HG02763 (cell line): ENCODE measurements around the gene ABCC5.
"Not testable (repeated sequence)": the region's sequence is repeated elsewhere in the genome, so short reads cannot be mapped to it uniquely, and the experiment has no call there.

Source experiments
- ATAC-seq: cut with Tn5 transposase; IDR thresholded peaks from one replicate; pipeline ENCODE4 v1.9.1; 2021; ENCODE audit warnings: mild to moderate bottlenecking, moderate library complexity; ENCODE audit not compliant: unreplicated experiment

ABCC5 gene

DNA sequence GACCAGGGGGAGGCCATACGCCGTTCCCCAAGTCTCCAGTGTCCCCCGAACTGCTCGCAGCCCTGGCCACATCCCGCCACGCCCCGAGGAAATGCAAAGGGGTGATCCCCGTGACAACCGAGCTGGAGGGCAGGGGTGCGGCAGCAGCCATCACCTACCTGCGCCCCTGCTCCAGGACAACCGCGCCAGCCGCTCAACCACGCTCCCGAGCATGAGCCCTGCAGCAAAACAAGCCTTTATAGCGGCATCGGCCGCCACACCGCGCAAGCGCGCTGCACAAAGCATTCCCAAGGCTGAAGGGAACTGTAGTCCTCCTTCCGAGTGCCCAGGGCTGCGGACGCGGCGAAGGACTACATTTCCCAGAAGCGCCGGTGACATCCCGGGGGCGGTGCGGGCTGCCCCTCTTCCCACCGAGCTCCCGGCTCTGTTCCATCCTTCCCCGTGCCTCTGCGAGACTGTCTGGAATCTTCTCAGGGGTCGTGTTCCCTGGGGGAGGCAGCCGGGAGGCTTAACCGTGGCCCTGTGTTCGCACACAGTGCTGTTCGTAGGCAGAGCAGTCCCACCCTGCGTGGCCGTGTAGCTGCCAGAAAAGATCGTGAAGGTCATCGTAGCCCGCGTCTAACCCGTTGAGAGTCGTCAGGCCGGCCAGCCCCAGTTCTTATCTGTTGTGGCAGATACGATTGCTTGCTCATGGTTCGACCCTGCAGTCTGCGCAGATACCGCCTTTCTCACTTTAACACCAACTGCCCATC is at the start of gene ABCC5:
Gene ABCC5 (minus strand): TSS at position 213 of the 752 bp plus-strand sequence. CDS start 3,492 bp downstream, outside the sequence.
- ATAC-seq: peak; percentile 98

- ATAC-seq: no peak
These were observed 48.5 kb upstream of the ABCC5 start for GRCh38 chr3:184066211-184066610.

- ATAC-seq: no peak
These were observed 45.0 kb upstream of the ABCC5 start for GRCh38 chr3:184062637-184063036.

DNA sequence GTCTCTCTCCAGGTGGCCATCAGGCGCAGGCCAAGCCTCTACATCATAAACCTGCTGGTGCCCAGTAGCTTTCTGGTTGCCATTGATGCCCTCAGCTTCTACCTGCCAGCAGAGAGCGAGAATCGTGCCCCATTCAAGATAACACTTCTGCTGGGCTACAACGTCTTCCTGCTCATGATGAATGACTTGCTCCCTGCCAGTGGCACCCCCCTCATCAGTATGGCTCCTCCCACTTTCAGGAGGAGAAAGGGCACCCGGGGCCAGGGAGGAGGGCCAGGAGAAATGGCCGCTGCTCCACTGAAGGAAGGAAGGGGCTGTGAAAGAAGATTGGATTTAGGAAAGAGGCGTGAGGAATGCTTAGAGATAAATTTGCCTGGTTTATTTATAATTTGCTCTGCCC is 41.7 kb upstream of the ABCC5 start:
- ATAC-seq: no peak

DNA sequence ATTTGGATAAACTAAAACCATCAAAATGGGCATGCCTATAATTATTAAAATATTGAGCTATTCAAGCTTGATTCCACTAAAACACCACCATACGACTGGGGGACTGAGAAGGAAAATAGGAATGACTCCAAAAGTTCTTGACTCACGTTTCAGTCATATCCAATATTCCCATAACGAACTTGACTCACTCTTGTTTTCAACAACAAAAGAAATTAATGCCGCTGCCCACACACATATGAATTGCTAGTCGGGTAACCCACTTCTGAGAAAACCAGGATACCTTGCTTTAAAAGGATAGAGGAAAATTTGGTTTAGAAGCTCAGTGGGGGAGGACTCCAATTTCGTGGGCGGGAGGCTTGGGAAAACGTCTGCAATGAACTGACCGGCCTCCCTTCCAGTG is 40.3 kb upstream of the ABCC5 start:
- no peak for ATAC-seq

GRCh38 chr3:184052767-184053166 is 35.1 kb upstream of the ABCC5 start, which contains the start of gene HTR3C:
Gene HTR3C, plus strand, starts transcription at chr3:184053047. Its CDS starts 34 bp downstream, at chr3:184053081.
- no peak for ATAC-seq

DNA sequence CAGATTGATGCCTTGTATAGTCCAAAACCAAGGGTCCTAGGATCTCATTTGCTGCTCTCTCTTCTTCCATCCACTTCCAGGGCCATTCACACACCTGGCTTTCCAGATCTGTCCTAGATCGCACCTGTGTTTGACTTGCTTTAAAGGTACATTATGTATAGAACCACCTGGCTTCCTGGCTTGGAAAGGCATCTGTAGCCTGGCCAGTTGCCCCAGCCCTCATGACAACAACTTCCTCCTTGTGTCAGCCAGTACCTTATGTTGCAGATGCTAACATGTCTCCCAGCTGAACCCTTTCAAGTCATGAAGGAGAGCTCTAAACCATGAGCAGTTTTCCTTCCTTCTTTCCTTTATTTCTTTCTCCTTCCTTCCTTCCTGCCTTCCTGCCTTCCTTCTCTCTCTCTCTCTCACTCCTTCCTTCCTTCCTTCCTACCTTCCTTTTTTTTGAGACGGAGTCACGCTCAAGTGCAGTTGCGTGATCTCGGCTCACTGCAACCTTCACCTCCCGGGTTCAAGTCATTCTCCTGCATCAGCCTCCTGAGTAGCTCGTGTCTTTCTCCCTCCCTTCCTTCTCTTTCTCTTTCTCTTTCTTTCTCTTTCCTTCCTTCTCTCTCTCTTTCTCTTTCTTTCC is 32.6 kb upstream of the ABCC5 start:
- ATAC-seq: no peak

GRCh38 chr3:184045995-184046394 is 28.3 kb upstream of the ABCC5 start:
- ATAC-seq: no peak

DNA sequence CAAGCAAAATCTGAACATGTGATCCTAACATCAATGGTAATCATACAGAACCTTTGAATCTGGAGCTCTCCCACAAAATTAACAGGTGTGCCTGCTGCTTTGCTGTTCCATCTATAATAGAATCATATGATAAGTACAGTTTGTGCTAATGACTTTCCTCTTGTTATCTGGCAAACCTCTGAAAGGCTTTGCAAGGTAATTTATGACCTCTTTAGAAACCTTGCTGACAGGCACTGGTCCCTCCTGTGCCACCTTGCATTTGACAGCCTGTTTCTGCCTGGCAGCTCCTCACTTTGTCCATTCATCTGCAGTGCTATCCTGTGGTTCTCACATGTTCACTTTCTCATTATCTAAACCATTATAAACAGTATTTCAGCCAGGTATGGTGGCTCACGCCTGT is 24.9 kb upstream of the ABCC5 start:
- no peak for ATAC-seq

DNA sequence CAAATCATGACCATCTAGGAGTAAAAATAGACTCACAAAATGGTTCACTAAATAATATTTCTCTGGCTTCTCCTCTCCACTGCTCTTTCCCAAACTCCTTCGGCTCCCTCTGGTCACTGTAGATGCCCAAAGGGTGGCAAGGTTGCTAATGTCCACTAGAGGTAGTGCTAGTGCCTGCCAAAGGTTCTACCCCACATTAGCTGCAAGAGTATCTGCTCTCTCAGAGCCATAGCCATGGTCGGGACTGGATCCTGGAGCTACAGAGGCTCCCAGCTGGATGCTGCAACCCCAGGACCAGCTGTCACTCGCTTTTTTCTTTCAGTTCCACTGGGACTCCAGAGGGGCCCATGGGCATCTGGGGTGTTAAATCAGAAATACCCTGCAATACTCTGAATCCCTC is 22.3 kb upstream of the ABCC5 start:
- ATAC-seq: no peak

DNA sequence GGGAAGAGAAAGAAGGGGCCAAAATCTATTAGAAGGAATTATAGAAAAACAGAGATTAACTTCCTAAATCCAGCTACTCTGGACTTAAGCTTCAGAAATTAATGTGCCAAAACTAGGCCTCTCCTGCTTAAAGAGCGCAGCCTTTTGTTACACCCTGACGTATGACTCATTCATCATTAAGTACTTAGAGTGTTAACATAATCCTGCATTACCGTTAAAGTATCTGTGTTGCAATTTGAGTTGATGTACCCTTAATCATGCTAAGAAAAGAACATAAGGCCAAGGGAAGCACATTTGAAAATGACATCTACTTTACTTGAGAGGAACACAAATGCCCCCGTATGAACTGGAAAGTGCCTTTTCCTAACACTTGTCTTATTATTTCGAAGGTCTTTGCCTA is 21.7 kb upstream of the ABCC5 start:
- ATAC-seq: no peak

- ATAC-seq: not testable (repeated sequence)
These were observed 20.6 kb upstream of the ABCC5 start for GRCh38 chr3:184038307-184038706.

DNA sequence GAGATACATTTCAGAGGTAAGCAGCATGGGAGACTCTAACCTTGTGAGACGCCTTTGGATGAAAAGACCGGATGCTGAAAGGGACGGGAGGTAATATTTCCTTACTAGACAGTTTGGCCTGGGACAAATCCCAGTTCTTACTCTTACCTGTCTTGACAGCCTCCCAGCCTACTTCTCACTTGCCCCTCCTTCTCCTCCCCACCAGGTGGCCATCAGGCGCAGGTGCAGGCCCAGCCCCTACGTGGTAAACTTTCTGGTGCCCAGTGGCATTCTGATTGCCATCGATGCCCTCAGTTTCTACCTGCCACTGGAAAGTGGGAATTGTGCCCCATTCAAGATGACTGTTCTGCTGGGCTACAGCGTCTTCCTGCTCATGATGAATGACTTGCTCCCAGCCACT is 20.1 kb upstream of the ABCC5 start:
- ATAC-seq: no peak

DNA sequence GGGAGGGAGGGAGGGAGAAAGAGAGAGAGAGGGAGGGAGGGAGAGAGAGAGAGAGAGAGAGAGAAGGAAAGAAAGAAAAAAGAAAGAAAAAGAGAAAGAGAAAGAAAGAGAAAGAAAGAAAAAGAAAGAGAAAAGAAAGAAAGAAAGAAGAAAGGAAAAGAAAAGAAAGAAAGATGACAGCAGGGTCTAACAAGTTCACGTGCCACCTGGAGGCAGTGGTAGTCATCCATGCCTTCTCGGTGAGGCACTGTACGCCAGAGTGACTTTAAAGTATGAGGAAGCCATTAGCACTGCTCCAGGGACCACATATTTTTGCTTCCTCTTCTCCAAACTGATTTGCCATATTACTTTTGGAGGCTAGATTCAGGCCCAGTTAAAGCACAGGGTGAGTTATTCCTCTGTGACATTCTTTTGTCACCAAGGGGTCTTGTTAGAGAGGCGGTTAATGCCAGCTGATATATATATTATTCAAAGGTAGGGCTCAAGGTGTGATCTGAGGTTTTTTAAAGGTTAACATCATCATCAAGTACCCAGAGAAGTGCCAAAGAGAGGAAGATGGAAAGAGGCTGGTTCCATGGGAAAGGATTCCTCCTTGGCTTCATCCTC is 13.6 kb upstream of the ABCC5 start, which contains the start of gene HTR3D:
Gene HTR3D (plus strand): TSS at position 556 of the 606 bp plus-strand sequence. CDS start 0 bp downstream, at position 556.
- no peak for ATAC-seq

DNA sequence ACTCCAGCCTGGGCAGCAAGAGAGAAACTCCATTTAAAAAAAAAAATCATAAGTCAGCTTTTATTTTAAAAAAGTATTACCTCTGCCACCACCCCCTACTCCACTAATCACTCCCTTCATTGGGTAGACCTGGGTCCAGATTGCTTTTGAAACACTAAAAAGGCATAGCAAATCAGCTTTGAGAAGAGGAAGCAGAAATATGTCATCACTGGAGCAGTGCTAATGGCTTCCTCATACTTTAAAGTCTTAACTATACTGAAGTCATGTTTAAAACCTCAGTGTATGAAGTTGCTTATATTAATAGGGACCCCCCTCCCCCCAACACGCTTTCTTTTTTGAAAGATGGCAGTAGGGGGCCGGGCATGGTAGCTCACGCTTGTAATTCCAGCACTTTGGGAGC is 12.9 kb upstream of the ABCC5 start:
- ATAC-seq: no peak

DNA sequence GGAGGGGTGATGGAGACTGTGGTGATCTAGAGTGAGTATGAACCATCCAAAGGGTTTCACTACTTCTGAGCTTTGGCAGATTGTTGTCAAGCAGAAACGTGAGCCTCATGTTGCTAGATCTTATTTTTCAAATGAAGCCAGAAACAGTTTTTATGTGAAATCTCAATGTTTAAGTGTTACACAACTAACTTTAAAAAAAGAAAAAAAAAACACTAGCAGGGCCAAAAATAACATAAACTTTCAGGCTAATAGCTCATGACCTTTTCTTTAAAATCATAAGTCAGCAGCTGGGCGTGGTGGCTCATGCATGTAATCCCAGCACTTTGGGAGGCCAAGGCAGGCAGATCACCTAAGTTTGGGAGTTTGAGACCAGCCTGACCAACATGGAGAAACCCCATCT is 11.8 kb upstream of the ABCC5 start:
- ATAC-seq: no peak

- ATAC-seq: not testable (repeated sequence)
These were observed 10.7 kb upstream of the ABCC5 start for GRCh38 chr3:184028275-184028890.

GRCh38 chr3:184025256-184025655 is 7.6 kb upstream of the ABCC5 start:
- ATAC-seq: not testable (repeated sequence)

GRCh38 chr3:184022323-184022722 is 4.6 kb upstream of the ABCC5 start:
- ATAC-seq: no peak

- no peak for ATAC-seq
These were observed 815 bp upstream of the ABCC5 start for GRCh38 chr3:184018424-184018973.
